HG03039 (cell line): Measurements from ENCODE around the gene PLK2.

ENCODE experiments used
- ATAC-seq: cut with Tn5 transposase; IDR thresholded peaks from one replicate; pipeline ENCODE4 v1.9.1; 2021; ENCODE audit warnings: mild to moderate bottlenecking, moderate library complexity; ENCODE audit not compliant: unreplicated experiment

Gene PLK2

DNA sequence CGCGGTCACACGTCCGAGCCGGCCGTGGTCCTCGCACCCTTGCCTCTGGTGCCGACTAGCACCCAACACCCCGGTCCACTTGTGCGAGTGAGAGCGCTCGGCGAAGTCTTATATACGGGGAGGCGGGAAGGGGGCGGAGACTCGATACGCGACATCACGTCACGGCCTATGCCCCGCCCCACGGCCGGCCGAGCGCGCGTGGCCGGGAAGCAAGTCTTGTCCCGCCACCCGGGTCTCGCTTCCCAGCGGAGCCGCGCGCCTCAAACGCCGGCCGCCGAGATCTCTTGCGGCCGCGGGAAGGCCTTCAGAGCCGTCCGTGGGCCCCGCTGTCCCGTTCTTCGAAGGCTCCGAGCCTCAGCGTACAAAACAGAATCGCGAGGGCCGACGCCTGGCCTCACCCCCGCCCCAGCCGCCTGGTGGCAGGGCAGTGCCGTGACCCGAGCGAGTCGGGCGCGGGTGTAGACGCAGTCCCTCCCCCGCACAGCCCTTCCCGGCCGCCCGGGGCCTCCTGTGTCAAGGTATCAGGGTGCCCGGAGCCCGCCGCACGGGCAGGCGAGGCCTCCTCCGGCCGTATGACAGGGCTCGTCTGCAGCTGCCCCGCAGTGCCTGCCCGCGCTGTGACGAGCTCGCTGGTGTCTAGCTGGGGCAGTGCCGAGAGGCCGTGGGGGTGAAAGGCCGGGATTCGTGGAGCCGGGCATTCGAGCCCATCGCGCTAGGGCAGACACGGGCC, at the start of gene PLK2:
PLK2 (minus strand) TSS at position 85 of the 730 bp plus-strand sequence. CDS start 127 bp downstream, outside the sequence.
- ATAC-seq: peak; percentile 78

DNA sequence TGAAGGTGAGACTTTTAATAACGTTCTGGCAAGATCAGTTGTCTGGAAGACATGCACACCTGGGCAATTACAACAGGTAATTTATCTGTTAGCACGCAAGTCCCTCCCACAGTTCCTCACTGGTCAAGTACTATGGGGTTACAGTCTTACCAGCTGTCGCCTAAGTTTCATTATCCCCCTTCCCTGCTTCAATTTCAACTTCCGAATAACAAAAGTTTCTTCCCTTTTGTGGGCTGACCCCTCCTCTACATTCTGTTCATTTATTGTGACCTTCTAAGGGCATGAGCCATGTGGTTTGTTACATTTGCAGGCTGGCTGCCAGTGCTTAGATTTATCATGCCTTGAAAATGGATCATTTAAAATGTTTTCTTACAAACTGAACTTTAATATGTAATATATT, 47.8 kb upstream of the PLK2 start:
- ATAC-seq: no peak

DNA sequence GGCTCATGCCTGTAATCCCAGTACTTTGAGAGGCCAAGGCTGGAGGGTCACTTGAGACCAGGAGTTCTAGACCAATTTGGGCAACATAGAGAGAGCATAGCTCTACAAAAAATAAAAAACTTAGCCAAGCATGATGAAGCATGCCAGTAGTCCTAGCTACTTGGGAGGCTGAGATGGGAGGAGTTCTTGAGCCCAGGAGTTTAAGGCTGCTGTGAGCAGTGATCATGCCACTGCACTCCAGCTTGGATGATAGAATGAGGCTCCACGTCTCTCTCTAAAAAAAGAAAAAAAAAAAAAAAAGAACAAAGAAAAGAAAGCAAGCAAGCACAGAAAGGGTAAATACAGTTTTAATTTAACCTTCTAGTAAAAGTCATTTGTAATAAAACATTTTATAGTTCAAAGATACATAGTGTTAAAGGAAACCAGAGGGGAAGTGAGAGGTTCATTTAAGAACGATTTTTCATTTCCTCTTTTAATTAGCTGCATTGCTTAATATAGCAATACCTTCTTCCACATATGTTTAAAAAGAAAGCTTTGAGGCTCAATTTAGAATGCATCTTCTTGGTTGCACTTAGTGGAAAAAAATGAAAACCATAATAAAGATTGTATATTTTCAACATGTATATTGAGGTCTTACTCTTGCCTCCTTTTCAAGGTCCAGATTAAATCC, 46.2 kb upstream of the PLK2 start:
- ATAC-seq: peak; percentile 53

DNA sequence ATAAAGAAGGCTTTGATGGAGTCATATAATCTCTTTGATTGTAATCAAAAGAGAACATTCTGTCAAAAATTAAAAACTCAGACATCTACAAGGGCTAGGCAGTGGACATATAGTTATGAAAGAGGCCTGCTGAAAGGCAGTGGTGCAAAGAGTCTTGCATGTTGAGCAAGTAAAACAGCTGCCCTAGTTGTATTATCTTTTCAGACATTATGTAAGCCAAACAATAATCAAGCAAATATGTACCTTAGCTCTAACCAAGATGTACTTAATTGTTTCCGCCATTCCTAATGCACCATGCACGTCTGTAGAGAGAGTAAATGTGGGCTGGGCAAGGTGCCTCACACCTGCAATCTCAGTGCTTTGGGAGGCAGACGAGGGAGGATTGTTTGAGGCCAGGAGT, 45.6 kb upstream of the PLK2 start:
- ATAC-seq: no peak

DNA sequence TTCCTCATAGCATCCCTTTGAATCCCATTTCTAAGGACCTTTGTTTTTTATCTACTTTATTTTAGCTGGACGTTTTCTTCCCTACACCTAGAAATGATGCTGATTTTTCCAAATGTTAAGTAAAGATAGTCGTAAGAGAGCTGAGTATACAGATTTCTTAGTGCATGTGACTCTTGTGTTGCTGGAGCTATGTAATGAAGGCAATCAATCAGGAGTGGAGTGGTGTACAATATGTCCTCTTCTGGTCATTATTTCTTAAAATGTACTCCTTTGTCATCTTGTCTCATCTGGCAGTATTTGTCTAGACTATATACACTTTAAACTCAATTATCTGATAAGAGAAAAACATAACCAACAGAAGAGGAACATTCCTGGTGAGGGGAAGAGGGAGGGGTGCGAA, 44.9 kb upstream of the PLK2 start:
- ATAC-seq: no peak

DNA sequence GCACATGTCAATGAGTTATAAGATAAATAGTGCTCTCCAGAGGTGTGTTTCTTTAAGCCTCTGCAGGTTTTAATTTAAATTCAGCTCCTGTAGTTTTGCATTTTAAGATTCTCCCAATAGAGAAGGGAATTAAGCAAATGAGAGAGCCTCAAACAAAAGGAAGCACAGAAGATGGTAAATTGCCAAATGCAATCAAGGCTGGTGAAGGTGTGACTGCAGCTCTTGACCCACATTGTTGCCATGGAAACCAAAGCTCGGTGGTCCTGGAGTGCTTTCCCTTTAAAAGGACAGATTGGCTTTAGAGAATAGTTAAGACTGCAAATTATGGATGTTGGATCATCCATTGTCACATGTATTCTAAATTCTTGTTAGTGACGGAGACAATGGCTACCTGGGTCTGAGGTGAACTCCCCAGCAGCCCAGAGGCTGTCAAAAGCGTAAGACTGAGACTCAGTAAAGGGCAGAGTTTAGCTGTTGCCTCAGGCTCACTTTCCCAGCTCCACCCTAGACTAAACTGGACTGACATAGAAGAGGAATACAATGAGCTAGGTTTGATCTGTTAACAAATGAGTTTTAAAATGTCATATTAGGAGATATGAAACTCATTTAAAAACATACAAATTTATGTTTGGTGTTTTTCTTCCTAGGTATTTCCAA, 43.6 kb upstream of the PLK2 start:
- ATAC-seq: no peak

DNA sequence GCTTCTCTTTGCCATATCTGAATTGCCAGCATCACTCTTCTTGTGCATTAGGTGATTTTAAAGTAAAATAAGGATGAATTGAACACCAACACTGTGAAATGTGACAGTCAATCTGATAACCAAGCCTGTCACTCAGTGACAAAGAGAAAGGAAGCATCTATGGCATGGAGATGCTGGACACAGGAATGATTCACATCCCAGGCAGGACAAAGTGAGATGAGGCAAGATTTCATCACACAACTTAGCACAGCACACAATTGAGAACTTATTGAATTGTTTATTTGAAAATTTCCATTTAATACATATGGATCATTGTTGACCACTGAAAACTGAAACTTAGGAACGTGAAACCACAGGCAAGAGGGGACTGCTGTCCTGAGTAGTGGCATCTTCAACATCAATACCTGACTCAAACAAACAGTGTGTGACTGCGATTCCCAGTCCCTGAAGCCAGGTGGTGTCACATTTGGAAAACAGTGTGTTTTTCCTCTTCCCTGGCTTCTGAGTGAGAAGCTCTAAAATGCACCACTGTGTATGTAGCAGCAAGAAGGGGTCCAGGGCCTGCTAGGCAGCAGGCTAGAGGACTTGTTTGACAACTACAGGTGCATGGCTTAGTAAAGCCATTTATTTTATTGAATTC, 42.0 kb upstream of the PLK2 start:
- no peak for ATAC-seq

DNA sequence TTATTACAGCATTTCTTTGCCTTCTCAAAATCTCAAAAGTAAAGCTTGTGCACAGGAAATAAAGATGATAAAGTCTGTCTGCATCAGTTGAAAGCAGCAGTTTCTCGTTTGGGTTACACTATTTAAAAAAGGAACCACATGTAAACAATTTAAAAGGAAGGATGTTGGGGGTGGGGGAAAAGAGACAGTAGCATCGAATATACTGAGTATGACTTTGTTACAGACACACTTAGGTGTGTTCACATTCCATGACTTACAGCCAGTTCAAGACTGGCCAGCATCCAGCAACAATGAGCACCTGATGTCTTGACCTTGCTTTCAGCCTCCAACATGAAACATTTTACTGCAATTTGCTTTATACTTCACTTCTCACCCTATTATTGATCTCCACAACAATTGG, 40.1 kb upstream of the PLK2 start:
- ATAC-seq: no peak

DNA sequence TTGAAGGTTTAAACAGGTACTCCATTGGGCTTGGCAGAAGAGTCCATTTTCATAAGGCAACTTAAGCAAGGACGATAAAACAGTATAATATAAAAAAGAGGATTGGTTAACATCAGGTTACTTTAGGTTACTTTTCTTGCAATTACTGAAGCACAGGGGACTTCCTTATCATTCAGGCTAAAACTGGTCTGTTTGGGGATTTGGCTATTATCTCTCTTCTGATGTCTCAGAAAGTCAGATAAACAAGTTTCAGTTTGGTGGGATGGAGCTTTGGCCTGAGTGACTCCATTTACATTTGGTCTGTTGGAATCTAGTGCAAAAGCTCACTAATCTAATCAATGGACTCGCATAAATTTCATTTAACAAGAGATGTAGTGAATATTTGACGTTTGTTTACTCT, 39.3 kb upstream of the PLK2 start:
- ATAC-seq: no peak

DNA sequence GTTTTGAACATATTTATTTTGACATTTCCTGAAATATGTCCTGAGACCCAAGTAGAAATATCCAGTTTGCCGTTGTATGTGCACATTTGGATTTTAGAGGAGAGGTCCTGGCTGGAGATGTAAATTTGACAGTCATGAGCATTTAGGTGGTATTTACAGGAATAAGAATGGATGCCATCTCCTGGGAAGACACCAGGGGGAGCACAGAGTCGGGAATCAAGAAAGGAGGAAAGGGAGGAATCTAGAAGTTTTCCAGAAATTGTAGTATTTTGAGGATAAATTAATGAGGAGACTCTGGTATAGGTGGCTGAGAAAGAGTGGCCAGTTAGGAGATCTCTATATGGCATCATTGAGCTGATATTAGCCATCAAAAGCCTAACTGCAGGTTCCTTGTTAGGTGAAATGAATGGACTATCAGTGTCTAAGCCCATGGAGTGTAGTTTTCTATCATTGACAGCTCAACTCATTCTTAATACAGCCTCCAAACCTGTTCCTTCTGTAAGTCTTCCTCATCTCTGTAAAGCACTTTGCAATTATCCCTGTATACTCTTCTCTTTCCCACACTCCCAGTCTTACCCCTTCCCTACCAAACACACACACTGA, 38.6 kb upstream of the PLK2 start:
- ATAC-seq: no peak

DNA sequence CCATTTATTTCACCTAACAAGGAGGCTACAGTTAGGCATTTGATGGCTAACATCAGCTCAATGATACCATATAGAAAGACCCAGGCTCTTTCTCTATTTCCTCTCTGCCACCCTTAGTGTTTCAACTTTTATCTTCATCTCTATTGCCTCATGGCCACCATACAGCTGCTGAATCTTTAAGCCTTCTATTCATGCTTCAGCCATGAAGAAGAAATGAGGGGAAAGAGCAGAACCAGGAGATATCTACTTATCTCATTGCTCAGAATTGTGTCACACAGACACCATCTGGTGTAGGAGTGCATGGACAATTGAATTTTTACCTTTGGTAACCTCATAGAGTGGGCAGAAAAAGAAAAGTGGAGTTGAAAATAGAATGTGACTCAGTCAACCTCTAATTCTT, 38.0 kb upstream of the PLK2 start:
- ATAC-seq: no peak

DNA sequence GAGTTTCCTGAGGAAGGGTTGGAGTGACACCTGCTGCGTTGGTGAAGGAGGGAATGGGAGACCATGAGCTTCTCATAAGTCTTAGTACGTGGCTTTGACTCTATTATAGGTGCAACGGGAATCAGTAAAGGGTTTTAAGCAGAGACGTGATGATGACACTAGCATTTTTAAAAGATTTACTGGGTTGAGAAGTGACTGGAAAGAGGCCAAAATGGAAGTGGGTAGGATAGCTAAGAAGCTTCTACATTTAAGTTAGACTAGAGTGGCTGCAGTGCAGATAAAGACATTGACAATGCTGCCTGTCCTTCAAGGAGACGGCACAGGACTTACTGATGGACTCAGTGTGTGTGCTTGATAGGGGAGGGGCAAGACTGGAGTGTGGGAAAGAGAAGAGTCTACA, 37.5 kb upstream of the PLK2 start:
- ATAC-seq: no peak

DNA sequence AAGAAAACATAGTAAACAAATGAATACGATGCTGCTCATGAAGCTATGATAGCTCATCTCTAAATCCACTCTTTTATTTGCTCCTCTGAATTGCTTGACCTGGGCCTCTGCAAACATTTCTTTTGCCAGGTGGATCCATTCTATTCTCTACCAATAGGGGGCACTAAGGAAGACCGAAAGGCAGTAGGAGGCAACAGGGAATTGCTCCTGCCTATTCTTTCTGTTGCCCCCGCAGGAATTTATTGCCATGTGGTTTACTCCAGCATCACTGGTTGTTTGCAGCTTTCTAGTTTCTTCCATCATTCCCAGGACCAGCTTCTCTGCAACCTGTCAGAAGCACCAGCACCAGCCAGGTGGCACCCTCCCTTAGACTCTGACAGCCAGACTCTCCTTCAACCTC, 36.6 kb upstream of the PLK2 start:
- ATAC-seq: no peak

DNA sequence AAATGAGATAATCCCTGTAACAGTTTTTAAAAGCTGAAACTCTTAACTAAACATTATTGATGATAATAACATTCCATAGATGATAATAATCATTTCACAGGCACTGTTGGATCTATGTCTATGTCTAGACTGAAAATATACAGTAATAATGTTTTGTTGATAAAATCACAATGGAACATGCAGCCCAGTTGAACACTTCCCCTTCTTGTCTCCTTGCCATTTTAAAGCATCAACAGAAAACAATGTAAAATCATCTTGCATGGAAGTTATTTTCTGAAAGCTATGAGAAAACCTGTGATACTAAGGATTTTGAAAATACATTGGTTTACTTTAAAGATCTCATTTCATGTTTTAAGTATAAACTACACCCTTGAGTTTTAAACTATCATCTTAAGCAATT, 33.3 kb upstream of the PLK2 start:
- no peak for ATAC-seq

DNA sequence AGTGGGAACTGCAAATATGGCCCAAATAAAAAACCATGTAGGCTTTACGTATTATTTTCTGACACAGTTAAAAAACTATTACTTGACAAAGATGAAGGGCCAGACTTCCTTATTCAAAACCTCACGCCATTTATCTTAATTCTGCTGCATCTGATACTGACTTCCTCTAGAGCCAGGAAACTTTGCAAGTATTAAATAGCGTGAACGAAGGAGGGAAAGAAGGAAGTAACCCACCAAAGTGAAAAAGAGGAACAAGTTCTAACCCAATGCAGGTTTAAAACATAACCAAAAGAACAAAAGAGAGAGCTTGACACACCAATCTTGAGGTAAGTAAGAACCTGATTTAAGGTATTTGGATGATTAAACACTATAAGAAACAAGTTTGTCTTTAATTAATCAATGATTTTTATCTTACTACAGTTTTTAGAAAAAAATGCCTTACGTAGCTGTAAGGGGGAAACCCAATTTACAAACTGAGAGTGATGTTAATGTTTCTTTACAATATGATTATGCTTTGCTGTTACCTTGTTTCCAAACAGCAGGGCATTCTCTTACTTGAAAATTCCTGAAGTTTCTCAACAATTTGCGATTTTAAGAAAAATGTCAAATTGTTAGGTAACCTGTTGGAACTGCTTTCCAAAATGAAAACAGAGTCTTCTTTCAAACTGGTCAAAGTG, 31.5 kb upstream of the PLK2 start, which contains the start of gene GAPT:
GAPT (plus strand) TSS at position 220 of the 677 bp plus-strand sequence. CDS start 3,102 bp downstream, outside the sequence.
- peak; percentile 82 for ATAC-seq

DNA sequence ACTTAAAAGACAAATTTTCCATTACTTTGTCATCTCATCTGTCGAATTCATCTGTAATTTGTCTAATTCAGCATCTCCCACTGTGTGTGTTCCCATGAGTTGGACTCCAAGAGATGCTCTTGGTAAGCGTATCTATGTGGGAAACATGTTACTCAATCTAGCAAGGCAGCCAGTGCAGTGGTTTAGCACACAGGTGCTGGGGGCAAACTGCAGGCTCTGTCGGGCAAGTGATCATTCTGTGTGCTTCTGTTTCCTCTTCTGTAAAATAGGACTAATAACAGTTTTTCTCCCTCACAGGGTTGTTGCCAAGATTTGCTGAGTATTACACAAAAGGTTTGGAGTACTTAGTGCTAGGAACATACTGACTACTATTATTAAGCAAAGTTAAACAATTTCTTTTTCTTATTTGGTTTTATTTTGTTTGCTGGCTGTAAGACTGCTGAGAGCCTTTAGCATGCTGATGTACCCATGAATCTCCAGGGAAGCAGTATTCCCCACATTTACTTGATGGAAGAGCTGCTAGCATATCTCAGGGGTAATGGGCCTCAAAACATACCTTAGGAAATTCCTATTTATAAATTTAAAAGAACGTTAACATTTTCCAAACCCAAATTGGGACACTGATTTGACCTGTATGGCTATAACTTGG, 30.6 kb upstream of the PLK2 start:
- ATAC-seq: peak; percentile 50

DNA sequence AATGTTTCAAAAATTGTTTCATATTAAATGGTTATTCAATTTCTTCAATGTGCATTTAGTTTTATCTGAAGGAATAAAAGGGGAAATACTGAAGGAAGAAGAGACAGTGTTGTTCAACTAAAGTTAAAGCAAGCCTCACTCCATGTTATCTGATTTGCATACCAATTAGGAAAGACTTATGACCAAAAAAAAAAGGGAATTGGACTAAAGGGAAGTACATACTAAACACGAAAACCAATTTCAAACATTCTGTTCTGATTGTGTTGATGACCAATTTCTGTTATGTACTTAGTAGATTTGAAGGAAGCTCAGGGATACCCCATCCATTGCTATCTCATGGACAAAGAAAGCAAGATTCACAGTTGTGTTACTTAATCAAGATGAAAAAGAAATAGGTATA, 26.4 kb upstream of the PLK2 start:
- no peak for ATAC-seq

DNA sequence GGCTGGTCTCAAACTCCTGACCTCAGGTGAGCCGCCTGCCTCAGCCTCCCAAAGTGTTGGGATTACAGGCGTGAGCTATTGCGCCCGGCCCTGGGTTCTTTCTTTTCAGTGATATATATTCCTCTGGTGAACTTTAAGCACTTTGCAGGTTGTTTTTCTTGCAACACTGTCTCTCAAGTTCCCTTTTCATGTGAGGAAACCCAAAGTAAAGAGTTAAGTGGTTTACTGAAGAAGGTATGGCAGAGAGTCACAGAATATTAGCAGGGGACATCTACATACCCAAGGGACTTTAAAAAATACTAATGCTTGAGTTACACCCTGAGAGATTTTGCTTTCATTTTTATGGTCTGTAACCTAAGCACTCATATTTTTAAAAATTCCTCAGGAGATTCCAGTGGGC, 24.6 kb upstream of the PLK2 start:
- no peak for ATAC-seq

DNA sequence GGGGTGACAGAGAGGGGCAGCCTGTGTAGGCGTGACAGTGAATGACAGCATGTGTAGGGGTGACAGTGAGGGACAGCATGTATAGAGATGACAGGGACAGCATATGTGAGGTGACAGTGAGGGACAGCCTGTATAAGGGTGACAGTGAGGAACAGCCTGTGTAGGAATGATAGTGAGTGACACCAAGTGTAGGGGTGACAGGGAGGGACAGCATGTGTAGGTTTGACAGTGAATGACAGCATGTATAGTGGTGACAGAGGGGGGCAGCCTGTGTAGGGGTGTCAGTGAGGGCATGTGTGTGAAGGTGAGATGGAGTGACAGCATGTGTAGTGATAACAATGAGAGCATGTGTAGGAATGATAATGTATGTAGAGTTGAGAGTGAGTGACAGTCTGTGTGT, 22.6 kb upstream of the PLK2 start:
- no peak for ATAC-seq

DNA sequence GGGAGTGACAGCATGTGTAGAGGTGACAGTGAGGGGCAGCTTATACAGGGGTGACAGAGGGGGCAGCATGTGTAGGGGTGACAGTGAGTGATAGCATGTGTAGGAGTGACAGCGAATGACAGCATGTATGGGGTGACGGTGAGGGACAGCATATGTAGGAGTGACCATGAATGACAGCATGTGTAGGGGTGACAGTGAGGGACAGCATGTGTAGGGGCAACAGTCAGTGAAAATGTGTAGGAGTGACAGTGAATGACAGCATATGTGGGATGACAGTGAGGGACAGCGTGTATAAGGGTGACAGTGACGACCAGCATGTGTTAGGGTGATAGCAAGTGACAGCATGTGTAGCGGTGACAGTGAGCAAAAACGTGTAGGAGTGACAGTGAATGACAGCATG, 21.9 kb upstream of the PLK2 start:
- ATAC-seq: no peak
